ENCODE results near the gene NCOA3. TPM values are rescaled to one million over a fixed set of nuclear protein-coding genes. Genes with fewer than 3 reads are reported as not detected.

The NCOA3 gene
- total and polyA plus RNA-seq, 2 experiments from 2014 or later, result 6.7 to 25.8 TPM

GRCh38 chr20:47498606-47499005, 3.1 kb upstream of the NCOA3 start (continued):
- TF ChIP-seq ZNF462 (CRISPR knock-in tag; IDR thresholded peaks at IDR 0.05) (no peak), EZH2phosphoT487 (IDR thresholded peaks at IDR 0.05; ENCODE audit: unreplicated experiment) (no peak)

DNA sequence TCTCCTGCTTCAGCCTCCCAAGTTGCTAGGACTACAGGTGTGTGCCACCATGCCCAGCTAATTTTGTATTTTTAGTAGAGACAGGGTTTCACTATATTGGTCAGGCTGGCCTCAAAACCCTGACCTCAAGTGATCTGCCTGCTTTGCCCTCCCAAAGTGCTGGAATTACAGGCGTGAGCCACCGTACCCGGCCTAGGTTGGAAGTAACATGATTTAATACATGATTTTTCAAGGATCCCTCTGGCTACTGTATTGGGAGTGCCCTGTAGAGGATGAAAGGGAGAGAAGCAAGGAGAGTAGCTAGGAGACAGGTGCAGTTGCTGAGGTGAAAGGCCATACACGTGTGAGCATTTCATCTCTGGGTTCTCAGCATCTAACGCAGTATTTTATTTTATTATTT, 2.6 kb upstream of the NCOA3 start:
- H3K9me3 Mint-ChIP-seq, result no peaks in the 10 kb centered on the region
- peaks cover 23% of the 10 kb centered on the region for H3K4me1 Mint-ChIP-seq
- Histone ChIP-seq H2AFZ (no peak overlapping the region), H3K27me3 (ENCODE audit: insufficient read depth) (no peaks in the 10 kb centered on the region), H3K4me2 (no peak overlapping the region), H3K27ac (ENCODE audit: low read depth) (no peak overlapping the region), H3K4me3 (no peak overlapping the region), H3K9me2 (ENCODE audit: insufficient read depth) (no peaks in the 10 kb centered on the region), H3K4me1 (ENCODE audit: insufficient read depth) (peaks cover 19% of the 10 kb centered on the region), H3F3A (replicated peaks; ENCODE audit: low read depth) (0 out of 2 replicates have a peak, but pooled peaks cover 3% of the 10 kb centered on the region), H3K36me3 (ENCODE audit: insufficient read depth) (no peaks in the 10 kb centered on the region), H4K20me1 (replicated peaks; ENCODE audit: insufficient read depth) (no peaks in the 10 kb centered on the region), H3K79me2 (replicated peaks; ENCODE audit: insufficient read depth) (peaks cover 19% of the 10 kb centered on the region)
- DNase-seq (ENCODE audit: low spot score) (no peak), ATAC-seq (no peak)
- H3K4me3 Mint-ChIP-seq, result no peak overlapping the region
- no peaks in the 10 kb centered on the region; the same call in 2 of the 3 replicates for H3K36me3 Mint-ChIP-seq (ENCODE audit: low read depth)
- no peak overlapping the region for H3K27ac Mint-ChIP-seq
- H3K27me3 Mint-ChIP-seq (ENCODE audit: insufficient read depth, low read depth, poor library complexity), result peaks cover 6% of the 10 kb centered on the region
- TF ChIP-seq CREB1 (CRISPR knock-in tag; IDR thresholded peaks at IDR 0.05; ENCODE audit: low read depth), result no peak
- TF ChIP-seq, protein P1, sequence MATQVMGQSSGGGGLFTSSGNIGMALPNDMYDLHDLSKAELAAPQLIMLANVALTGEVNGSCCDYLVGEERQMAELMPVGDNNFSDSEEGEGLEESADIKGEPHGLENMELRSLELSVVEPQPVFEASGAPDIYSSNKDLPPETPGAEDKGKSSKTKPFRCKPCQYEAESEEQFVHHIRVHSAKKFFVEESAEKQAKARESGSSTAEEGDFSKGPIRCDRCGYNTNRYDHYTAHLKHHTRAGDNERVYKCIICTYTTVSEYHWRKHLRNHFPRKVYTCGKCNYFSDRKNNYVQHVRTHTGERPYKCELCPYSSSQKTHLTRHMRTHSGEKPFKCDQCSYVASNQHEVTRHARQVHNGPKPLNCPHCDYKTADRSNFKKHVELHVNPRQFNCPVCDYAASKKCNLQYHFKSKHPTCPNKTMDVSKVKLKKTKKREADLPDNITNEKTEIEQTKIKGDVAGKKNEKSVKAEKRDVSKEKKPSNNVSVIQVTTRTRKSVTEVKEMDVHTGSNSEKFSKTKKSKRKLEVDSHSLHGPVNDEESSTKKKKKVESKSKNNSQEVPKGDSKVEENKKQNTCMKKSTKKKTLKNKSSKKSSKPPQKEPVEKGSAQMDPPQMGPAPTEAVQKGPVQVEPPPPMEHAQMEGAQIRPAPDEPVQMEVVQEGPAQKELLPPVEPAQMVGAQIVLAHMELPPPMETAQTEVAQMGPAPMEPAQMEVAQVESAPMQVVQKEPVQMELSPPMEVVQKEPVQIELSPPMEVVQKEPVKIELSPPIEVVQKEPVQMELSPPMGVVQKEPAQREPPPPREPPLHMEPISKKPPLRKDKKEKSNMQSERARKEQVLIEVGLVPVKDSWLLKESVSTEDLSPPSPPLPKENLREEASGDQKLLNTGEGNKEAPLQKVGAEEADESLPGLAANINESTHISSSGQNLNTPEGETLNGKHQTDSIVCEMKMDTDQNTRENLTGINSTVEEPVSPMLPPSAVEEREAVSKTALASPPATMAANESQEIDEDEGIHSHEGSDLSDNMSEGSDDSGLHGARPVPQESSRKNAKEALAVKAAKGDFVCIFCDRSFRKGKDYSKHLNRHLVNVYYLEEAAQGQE (IDR thresholded peaks at IDR 0.05; ENCODE audit: unreplicated experiment), result no peak
- TF ChIP-seq EZH2phosphoT487 (IDR thresholded peaks at IDR 0.05; ENCODE audit: unreplicated experiment), result no peak
- TF ChIP-seq ZNF462 (CRISPR knock-in tag; IDR thresholded peaks at IDR 0.05), result no peak
- TF ChIP-seq NANOG (IDR thresholded peaks at IDR 0.05; ENCODE audit: borderline replicate concordance), result no peak
- no peak for TF ChIP-seq JUNB (IDR thresholded peaks at IDR 0.05; ENCODE audit: unreplicated experiment)

Data from GM23338 (cell line).